ENCODE data around the gene CYP2A13. TPM values are rescaled to one million over a fixed set of nuclear protein-coding genes. Genes with fewer than 3 reads are reported as not detected.
"Not testable (repeated sequence)": the region's sequence is repeated elsewhere in the genome, so short reads cannot be mapped to it uniquely, and the experiment has no call there.

Gene CYP2A13
- total RNA-seq, 1 donor from 2014 or later: not detected

DNA sequence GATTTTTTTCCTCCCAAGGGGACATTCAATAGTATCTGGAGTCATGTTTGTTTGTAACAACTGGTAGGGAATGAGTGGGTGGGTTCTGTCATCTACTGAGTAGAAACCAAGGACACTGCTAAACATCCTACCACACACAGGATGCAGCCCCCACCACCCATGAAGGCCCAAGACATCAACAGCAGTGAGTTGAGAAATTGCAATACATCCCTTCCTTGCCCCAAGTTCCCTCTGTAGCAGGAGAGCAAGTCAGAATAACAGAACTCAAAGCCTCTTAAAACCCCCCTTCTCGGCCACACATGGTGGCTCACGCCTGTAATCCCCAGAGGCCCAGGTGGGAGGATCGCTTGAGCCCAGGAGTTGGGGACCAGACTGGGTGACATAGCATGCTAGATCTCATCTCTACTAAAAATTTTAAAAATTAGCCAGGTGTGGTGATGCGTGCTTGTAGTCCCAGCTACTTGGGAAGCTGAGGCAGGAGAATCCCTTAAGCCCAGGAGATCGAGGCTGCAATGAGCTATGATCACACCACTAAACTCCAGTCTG, 23.6 kb downstream of the CYP2A13 start:
- no peak overlapping the region for H3K4me3 ChIP-seq
- TF ChIP-seq, protein P1, sequence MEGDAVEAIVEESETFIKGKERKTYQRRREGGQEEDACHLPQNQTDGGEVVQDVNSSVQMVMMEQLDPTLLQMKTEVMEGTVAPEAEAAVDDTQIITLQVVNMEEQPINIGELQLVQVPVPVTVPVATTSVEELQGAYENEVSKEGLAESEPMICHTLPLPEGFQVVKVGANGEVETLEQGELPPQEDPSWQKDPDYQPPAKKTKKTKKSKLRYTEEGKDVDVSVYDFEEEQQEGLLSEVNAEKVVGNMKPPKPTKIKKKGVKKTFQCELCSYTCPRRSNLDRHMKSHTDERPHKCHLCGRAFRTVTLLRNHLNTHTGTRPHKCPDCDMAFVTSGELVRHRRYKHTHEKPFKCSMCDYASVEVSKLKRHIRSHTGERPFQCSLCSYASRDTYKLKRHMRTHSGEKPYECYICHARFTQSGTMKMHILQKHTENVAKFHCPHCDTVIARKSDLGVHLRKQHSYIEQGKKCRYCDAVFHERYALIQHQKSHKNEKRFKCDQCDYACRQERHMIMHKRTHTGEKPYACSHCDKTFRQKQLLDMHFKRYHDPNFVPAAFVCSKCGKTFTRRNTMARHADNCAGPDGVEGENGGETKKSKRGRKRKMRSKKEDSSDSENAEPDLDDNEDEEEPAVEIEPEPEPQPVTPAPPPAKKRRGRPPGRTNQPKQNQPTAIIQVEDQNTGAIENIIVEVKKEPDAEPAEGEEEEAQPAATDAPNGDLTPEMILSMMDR (IDR thresholded peaks at IDR 0.05): no peak
- TF ChIP-seq POLR2AphosphoS5 (IDR thresholded peaks at IDR 0.05; ENCODE audit: insufficient read depth in 1 of 2, low read depth in 1 of 2): no peak
- no peak for TF ChIP-seq POLR2A (IDR thresholded peaks at IDR 0.05)
- no peaks in the 10 kb centered on the region for H3K4me1 ChIP-seq
- intact Hi-C loops (cut with DNase I): no loop called here
- no peaks in the 10 kb centered on the region for H3K27me3 ChIP-seq
- DNase-seq (ENCODE audit: extremely low spot score in 2 of 2): no peak
- H3K9me3 ChIP-seq: no peaks in the 10 kb centered on the region
- H3K36me3 ChIP-seq: no peaks in the 10 kb centered on the region
- no peak overlapping the region for H3K27ac ChIP-seq

DNA sequence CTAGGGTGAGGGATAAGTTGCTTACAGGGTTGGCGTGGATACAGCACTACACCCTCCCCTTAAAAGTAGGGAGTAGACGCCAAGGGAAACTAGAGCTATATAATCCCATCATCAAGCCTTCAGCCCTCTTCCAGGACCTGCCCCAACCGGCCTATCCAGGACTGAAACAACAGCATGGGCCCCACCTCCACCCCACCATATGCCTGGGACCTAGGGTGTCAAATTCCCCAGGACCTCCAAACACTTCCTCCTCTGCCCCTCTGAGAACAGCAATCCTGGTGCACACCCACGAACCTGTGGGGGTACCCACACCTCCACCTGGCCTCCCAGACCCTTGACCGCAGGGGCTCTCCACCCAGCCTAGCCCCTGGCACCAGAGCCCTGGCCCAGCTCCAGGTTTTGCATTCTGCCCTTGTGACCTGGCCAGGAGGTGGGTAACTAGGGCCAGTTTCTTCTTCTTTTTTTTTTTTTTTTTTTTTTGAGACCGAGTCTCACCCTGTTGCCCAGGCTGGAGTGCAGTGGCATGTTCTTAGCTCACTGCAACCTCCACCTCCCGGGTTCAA, 24.6 kb downstream of the CYP2A13 start:
- no peak for DNase-seq (ENCODE audit: extremely low spot score in 2 of 2)
- H3K27ac ChIP-seq: no peak overlapping the region
- intact Hi-C loops (cut with DNase I): no loop called here
- no peaks in the 10 kb centered on the region for H3K4me1 ChIP-seq
- no peaks in the 10 kb centered on the region for H3K36me3 ChIP-seq
- no peak overlapping the region for H3K4me3 ChIP-seq
- TF ChIP-seq, protein P1 (IDR thresholded peaks at IDR 0.05): no peak
- TF ChIP-seq POLR2AphosphoS5 (IDR thresholded peaks at IDR 0.05; ENCODE audit: insufficient read depth in 1 of 2, low read depth in 1 of 2) (no peak), POLR2A (IDR thresholded peaks at IDR 0.05) (no peak)
- no peaks in the 10 kb centered on the region for H3K9me3 ChIP-seq
- H3K27me3 ChIP-seq: no peaks in the 10 kb centered on the region

- Histone ChIP-seq H3K27me3 (no peaks in the 10 kb centered on the region), H3K4me1 (no peaks in the 10 kb centered on the region), H3K36me3 (no peaks in the 10 kb centered on the region), H3K27ac (no peak within 1 kb of the TSS), H3K4me3 (no peak within 1 kb of the TSS), H3K9me3 (no peaks in the 10 kb centered on the region)
- TF ChIP-seq POLR2AphosphoS5 (IDR thresholded peaks at IDR 0.05; ENCODE audit: insufficient read depth in 1 of 2, low read depth in 1 of 2) (no peak), POLR2A (IDR thresholded peaks at IDR 0.05) (no peak)
- TF ChIP-seq, protein P1 (IDR thresholded peaks at IDR 0.05): no peak
- intact Hi-C loops (cut with DNase I): no loop called here
- no peak for DNase-seq (ENCODE audit: extremely low spot score in 2 of 2)
Observed at GRCh38 chr19:41114132-41114531, 25.9 kb downstream of the CYP2A13 start, which contains the start of gene CYP2F1. Gene CYP2F1, plus strand, starts transcription at chr19:41114432. Its CDS starts 1,757 bp downstream, at chr19:41116189.

DNA sequence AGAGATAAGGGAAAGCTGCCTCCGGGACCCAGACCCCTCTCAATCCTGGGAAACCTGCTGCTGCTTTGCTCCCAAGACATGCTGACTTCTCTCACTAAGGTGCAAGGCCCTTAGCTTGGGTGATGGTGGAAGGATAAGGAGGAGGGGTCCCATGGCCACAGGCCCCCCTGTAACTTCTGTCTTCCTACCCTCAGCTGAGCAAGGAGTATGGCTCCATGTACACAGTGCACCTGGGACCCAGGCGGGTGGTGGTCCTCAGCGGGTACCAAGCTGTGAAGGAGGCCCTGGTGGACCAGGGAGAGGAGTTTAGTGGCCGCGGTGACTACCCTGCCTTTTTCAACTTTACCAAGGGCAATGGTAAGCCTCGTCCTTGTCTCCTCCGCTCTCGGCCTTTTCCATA, 28.0 kb downstream of the CYP2A13 start:
- DNase-seq (ENCODE audit: extremely low spot score in 2 of 2): no peak
- intact Hi-C loops (cut with DNase I): no loop called here

GRCh38 chr19:41120929-41121911, 33.0 kb downstream of the CYP2A13 start:
- H3K9me3 ChIP-seq; H3K27me3 ChIP-seq; DNase-seq (ENCODE audit: extremely low spot score in 2 of 2); H3K4me3 ChIP-seq; H3K36me3 ChIP-seq; intact Hi-C loops (cut with DNase I); H3K4me1 ChIP-seq; H3K27ac ChIP-seq: not testable (repeated sequence)

More for the DNA sequence above, 28.0 kb downstream of the CYP2A13 start:
- Histone ChIP-seq H3K4me1 (no peaks in the 10 kb centered on the region), H3K9me3 (no peaks in the 10 kb centered on the region), H3K36me3 (no peaks in the 10 kb centered on the region), H3K4me3 (no peak overlapping the region), H3K27me3 (no peaks in the 10 kb centered on the region), H3K27ac (no peak overlapping the region)
- TF ChIP-seq POLR2A (IDR thresholded peaks at IDR 0.05): no peak
- TF ChIP-seq POLR2AphosphoS5 (IDR thresholded peaks at IDR 0.05; ENCODE audit: insufficient read depth in 1 of 2, low read depth in 1 of 2): no peak
- TF ChIP-seq, protein P1 (IDR thresholded peaks at IDR 0.05): no peak

GRCh38 chr19:41122846-41123245, 34.6 kb downstream of the CYP2A13 start:
- intact Hi-C loops (cut with DNase I); H3K4me1 ChIP-seq; DNase-seq (ENCODE audit: extremely low spot score in 2 of 2); H3K27me3 ChIP-seq; H3K36me3 ChIP-seq; H3K27ac ChIP-seq; H3K4me3 ChIP-seq; H3K9me3 ChIP-seq: not testable (repeated sequence)

Measured in vagina (tissue), 2 donors.